ENCODE measurements around the gene CRLF1.

CRLF1 gene

GRCh38 chr19:18543814-18544475 is 62.7 kb downstream of the CRLF1 start:
- peak; percentile 100 for DNase-seq

Data from hematopoietic multipotent progenitor cell treated with erythropoietin and hydrocortisone succinate and interleukin-3 and kit ligand, for 6 days (in vitro differentiated cells).